GM12892 (cell line): ENCODE measurements around the gene FKBP6. TPM values are rescaled to one million over a fixed set of nuclear protein-coding genes. Genes with fewer than 3 reads are reported as not detected.
"Not testable (repeated sequence)": the region's sequence is repeated elsewhere in the genome, so short reads cannot be mapped to it uniquely, and the experiment has no call there.

Experiments used
- DNase-seq: peaks from one replicate; pipeline ENCODE4 v3.0.0; 2011; ENCODE audit not compliant: insufficient read length
- FAIRE-seq: peaks from 2 replicates; lab custom pipeline; 2011; peaks lifted over from hg19 to GRCh38; lab: Jason Lieb, UNC
- POLR2A ChIP-seq: IDR thresholded peaks from 2 replicates; pipeline ENCODE4 v1.6.1; 2011; ENCODE audit warnings: low read depth, low read length, control low read depth
- POLR2AphosphoS5 ChIP-seq: IDR thresholded peaks from 2 replicates; pipeline ENCODE4 v1.6.1; 2011; ENCODE audit warnings: low read depth, low read length, control low read depth
- TAF1 ChIP-seq: IDR thresholded peaks from 2 replicates; pipeline ENCODE4 v1.6.1; 2011; ENCODE audit warnings: low read depth, mild to moderate bottlenecking, control low read depth, low read length, borderline replicate concordance
- polyA plus RNA-seq: library from polyadenylated mRNA; unstranded; fragments of >200 nt; gene quantifications from one replicate; pipeline ENCODE4 v1.2.1, GENCODE V29; 2012; ENCODE audit warnings: missing spikeins, inconsistent platforms; ENCODE audit not compliant: missing spikeins

Gene FKBP6, protein sequence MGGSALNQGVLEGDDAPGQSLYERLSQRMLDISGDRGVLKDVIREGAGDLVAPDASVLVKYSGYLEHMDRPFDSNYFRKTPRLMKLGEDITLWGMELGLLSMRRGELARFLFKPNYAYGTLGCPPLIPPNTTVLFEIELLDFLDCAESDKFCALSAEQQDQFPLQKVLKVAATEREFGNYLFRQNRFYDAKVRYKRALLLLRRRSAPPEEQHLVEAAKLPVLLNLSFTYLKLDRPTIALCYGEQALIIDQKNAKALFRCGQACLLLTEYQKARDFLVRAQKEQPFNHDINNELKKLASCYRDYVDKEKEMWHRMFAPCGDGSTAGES
- not detected for polyA plus RNA-seq

DNA sequence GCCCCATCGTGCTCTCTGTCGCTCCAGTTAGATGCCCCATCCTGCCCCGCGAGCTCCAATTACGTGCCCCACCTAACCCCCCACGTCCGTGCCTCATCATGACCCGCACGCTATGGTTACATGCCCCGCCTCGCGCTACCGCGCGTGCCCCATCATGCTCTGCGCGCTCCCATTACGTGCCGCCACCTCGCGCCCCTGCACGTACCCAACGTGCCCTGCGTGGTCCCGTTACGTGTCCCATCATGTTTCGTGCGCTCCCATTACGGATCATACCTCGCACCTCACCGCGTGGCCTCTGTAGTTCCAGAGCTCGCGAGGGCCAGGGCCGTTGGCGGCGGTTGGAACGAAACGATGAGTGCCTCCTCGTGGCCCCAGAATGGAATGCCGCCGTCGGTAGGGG lies at the start of gene FKBP6, which contains the start of gene TRIM50:
Gene FKBP6, plus strand, starts transcription at position 240 of the 400 bp plus-strand sequence. CDS start 268 bp downstream, outside the sequence.
Gene TRIM50, minus strand, starts transcription at position 161 of the 400 bp plus-strand sequence. CDS start 3,295 bp downstream, outside the sequence.
- DNase-seq, FAIRE-seq: not testable (repeated sequence)

DNA sequence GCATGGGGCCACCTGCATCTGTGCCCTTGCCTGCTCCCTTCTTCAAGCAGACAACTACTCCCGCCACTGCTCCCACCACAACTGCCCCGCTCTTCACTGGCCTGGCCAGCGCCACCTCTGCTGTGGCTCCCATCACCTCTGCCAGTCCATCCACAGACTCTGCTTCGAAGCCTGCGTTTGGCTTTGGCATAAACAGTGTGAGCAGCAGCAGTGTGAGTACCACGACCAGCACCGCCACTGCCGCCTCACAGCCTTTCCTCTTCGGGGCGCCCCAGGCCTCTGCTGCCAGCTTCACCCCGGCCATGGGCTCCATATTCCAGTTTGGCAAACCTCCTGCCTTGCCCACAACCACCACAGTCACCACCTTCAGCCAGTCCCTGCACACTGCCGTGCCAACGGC lies 30.7 kb upstream of the FKBP6 start:
- DNase-seq, FAIRE-seq: not testable (repeated sequence)

GRCh38 chr7:73297706-73298105 lies 30.3 kb upstream of the FKBP6 start:
- FAIRE-seq, result not testable (repeated sequence)

DNA sequence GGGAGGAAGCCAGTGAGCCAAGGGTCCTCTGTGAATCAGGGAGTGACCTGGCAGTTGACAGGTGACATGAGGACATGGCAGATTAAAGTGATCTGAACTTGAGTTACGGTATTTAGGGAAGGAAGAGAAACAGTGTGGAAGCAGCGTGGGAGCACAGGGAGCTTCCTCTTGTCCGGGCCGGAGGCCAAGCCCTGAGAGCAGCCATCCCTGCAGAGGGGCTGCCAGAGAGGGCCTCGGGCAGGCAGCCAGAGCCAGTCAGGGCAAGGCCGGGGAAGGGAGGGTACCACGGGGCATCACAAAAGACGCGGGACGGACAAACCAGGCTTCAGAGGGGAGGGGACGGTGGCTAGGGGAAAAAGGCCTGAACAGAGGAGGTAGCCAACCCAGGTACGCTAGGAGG lies 28.1 kb upstream of the FKBP6 start:
- not testable (repeated sequence) for DNase-seq, FAIRE-seq

More at GRCh38 chr7:73297706-73298105, 30.3 kb upstream of the FKBP6 start:
- not testable (repeated sequence) for DNase-seq

DNA sequence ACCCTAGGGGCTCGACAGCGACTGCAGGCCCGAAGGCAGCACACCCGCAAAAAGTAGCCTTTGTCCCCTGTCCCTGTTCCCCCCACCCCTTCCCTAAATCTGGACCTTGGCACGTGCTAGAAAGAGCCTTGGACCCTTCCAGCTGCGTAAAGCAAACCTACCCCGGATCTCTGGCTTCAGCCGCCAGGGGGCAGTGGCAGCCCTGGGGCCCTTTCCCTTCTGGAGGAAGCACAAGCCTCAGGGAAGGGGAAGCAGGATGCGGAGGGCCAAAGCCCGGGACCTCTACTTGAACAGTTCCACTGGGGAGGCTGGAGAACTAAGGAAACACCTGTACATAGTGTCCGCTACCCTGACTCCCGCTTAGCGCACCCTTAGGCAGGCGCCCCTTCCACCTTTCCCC lies 26.9 kb upstream of the FKBP6 start:
- not testable (repeated sequence) for FAIRE-seq, DNase-seq

GRCh38 chr7:73302846-73303245 lies 25.1 kb upstream of the FKBP6 start:
- not testable (repeated sequence) for DNase-seq, FAIRE-seq

GRCh38 chr7:73303546-73303945 lies 24.4 kb upstream of the FKBP6 start:
- DNase-seq, result no peak
- TF ChIP-seq POLR2AphosphoS5, result no peak
- TF ChIP-seq POLR2A, result no peak
- no peak for TF ChIP-seq TAF1
- no peak for FAIRE-seq

DNA sequence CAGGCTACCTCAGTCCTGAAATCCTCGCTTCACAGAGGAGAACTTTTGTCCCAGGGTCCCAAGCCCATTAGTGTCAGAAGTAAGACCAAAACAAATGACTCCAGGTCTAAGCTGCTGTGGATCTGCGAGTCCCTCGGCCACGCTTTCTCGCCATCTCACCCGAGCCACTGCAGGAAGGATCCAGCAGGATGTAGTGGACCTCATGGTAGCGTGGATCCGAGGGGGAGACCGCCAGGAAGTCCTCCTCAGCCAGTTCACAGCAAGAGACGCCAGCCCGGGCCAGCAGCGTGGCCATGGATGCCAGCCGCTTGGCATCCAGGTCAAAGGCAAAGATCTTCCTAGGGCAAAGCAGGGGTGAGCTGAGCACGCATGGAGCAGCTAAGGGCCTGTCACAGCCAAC lies 23.9 kb upstream of the FKBP6 start:
- DNase-seq (no peak), FAIRE-seq (no peak)
- TF ChIP-seq POLR2A, result no peak
- TF ChIP-seq TAF1, result no peak
- TF ChIP-seq POLR2AphosphoS5, result no peak

GRCh38 chr7:73304612-73305387 lies 23.2 kb upstream of the FKBP6 start:
- FAIRE-seq, DNase-seq: not testable (repeated sequence)

GRCh38 chr7:73307436-73307835 lies 20.5 kb upstream of the FKBP6 start:
- FAIRE-seq, result no peak
- TF ChIP-seq POLR2AphosphoS5 (no peak), POLR2A (no peak)
- DNase-seq, result no peak

DNA sequence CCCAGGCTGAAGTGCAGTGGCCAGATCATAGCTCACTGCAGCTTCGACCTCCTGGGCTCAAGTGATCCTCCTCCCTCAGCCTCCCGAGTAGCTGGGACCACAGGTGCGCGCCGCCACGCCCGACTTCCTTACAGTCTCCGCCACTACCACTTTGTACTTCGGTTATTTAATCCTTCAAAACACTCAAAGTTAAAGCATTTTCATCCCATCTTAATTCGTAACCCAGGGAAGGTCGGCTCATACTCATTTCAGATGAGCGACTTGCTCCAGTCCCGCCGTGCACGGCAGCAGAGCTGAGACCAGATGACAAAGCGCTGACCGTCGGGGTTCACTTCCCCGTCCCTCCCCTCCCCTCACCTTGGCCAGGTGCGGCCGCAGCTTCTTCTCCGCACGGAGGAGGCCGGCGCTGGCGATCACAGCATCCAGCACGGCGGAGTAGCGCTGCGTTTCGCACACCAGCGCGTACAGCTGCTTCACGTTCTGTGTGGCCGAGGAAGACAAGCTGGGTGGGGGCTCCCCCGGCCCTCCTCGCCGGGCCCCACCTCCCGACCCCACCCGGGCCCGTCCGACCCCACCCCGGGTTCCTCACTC lies 19.8 kb upstream of the FKBP6 start:
- no peak for DNase-seq
- no peak for FAIRE-seq
- TF ChIP-seq POLR2AphosphoS5 (no peak), POLR2A (no peak), TAF1 (no peak)

GRCh38 chr7:73308665-73309214 lies 19.2 kb upstream of the FKBP6 start, which contains the start of gene NSUN5:
NSUN5 (minus strand) TSS chr7:73308826; CDS start chr7:73308790, 36 bp downstream.
- TF ChIP-seq POLR2AphosphoS5 (peak; percentile 89), POLR2A (peak; percentile 94), TAF1 (peak; percentile 74; the same call in 1 of the 2 replicates)
- DNase-seq (peak; percentile 92), FAIRE-seq (peak; percentile 86)

DNA sequence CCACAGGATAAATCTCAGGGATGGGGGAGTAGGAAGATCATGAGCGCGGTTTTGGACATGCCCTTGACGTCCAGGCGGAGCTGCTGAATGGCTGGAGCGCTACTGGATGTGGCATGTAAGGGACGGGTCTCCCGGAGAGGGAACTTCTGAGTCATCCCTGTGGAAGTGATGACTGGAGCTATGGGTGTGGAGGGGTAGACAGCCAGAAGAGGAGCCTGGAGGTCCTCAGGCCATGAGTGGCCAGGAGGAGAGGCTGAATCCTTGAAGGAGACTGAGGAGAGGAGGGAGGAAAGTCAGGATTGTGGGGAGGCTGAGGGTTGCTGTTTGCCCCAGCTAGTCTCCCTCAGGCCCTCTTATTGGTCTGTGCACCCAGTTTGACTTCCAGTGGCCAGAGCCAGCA lies 16.5 kb upstream of the FKBP6 start:
- not testable (repeated sequence) for DNase-seq, FAIRE-seq
